HG03060 (cell line): Measurements from ENCODE around the gene HLF.
"Not testable (repeated sequence)": the region's sequence is repeated elsewhere in the genome, so short reads cannot be mapped to it uniquely, and the experiment has no call there.

ENCODE experiments used
- ATAC-seq: cut with Tn5 transposase; IDR thresholded peaks from one replicate; pipeline ENCODE4 v1.9.1; 2021; ENCODE audit warnings: low read depth, moderate number of reproducible peaks; ENCODE audit not compliant: unreplicated experiment

The HLF gene

DNA sequence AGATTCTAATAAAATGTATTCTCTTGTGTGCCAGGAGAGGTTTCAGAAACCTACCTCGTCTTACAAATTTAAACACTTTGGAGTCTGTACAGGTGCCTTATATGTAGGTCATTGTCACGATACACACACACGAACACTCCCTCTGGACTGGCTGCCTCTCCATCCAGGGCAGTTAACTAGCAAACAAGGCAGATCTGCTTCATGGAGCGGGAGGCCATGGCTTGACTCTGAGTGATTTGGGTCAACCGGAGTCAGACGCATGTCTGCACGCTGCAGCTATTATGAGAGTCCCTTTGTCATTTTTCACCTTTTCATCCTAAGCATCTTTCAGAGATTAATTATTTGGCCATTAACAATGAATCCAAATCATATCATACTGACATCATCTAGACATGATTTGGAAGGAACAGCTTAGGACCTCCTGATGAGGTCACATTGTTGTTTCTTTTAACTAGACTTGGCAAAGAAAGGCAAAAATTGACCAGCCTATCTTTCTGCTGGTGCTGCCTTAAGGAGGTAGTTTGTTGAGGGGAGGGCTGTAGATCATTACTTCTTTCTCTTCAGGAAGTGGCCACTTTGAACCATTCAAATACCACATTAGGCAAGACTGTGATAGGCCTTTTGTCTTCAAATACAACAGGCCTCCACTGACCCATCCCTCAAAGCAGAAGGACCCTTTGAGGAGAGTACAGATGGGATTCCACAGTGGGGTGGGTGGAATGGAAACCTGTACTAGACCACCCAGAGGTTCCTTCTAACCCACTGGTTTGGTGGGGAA is 58.9 kb downstream of the HLF start:
- ATAC-seq: no peak

DNA sequence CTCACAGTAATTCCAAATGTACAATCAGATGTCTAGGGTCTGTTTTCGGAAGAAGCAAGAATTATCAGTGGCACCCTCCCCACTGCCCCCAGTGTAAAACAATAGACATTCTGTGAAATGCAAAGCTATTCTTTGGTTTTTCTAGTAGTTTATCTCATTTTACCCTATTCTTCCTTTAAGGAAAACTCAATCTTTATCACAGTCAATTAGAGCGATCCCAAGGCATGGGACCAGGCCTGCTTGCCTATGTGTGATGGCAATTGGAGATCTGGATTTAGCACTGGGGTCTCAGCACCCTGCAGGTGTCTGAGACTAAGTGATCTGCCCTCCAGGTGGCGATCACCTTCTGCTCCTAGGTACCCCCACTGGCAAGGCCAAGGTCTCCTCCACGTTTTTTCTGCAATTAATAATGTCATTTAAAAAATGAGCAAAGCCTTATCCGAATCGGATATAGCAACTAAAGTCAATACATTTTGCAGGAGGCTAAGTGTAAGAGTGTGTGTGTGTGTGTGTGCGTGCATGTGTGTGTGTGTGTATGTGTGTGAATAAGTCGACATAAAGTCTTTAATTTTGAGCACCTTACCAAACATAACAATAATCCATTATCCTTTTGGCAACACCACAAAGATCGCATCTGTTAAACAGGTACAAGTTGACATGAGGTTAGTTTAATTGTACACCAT is 59.7 kb downstream of the HLF start:
- no peak for ATAC-seq

DNA sequence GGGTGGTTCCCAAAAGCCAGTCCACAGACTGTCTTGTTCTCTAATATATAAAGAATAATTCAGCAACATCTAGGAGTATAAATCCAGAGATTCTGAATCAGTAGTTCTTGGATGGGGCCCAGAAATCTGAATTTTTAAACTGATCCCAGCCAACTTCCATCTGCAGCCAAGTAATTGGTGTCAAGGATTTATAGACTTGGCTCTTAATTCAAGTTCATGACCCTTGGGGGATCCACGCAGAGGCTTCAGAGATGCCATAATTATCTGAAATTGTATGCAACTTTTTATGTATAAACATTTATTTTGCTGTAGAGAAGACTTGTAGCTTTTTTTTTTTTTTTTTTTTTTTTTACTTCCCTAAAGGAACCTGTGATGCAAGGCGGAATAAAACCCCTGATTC is 60.6 kb downstream of the HLF start:
- no peak for ATAC-seq

DNA sequence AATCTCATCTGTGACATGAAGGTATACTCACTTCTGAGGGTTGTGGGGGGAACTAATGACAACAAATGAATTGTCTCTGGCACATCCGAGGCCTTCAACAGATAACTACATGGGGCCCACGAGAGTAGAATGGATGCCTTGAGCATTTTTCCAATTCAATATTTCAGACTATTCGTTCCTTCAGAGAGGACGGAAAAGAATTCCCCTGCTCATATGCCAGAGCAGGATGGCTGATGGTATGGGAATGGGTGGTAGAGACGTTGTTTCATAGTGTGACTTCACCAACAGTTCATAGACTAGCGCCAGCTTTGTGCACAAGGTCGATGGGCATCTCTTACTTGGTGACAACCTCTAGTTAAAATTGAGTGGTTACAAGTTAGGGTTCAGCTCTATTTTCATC is 61.3 kb downstream of the HLF start:
- no peak for ATAC-seq

DNA sequence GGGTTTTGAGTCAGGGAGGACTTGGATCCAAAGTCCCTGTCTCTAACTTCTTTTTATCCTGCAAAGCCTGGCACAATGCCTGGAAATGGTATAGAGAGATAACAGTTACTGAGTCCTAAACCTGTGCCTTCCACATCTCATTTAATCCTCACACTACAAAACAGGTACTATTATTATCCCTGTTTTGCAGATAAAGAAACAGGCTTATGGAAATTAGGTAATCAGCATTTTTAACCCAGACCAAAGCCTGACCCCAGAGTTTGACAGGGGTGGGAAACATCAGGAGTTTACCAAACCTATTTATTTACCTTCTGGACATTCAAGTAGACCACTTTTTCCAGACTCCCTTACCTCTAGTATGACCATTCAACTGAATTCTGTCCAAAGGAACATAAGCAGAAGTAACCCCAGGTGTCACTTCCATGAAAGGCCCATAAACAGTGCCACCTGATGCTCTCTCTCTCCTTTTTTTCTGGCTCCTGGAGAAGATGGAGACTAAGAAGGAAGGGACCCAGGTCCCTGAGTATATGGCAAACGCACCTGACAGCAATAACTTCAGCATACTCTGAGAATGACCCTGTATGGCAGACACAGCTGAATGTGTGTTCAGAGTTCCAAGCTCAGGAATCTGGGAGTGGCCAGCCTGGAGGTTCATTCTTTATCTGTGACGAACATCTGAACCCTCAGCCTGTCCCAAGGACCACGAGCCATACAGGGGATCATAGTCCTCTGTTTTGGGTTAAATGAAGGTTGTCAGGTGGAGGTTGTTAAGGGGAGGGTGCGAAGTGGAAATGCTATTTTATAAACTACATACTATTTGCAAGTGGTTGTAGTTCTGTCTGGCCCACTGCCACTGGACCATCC is 62.7 kb downstream of the HLF start:
- ATAC-seq: no peak

DNA sequence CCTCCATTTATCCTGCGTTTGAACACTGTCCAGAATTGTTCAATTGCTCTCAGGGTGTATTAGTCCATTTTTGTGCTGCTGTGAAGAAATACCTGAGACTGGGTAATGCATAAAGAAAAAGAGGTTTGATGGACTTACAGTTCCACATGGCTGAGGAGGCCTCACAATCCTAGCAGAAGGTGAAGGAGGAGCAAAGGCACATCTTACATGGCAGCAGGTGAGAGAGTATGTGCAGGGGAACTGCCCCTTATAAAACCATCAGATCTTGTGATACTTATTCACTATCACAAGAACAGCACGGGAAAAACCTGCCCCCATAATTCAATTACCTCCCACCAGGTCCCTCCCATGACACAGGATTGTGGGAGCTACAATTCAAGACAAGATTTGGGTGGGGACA is 63.8 kb downstream of the HLF start:
- not testable (repeated sequence) for ATAC-seq

DNA sequence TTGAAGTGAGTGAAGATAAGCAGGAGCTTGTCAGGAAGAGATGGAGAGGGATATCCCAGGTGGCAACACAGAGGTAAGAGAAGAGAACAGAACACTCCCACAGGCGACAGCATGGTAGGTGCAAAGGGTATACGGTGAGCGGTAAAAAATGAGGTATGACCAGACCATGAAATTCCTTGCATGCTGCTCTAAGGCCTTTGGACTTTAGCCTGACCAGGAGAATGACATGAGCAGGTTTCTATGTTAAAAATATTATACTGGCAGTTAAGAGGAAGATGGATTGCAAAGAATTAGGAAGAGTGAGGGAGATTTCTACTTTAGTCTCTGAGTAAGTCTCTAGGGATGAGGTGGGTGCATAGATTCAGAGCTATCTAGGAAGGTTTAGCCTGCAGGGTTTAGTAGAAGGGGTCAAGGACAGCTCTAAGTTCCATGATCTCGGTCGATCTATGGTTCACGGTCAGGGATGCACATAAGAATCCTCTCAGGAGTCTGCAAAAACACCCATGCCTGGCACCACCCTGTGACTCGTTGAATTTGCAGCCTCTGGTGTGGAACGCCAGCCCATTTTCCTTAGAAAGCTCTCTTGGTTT is 65.7 kb downstream of the HLF start:
- no peak for ATAC-seq

DNA sequence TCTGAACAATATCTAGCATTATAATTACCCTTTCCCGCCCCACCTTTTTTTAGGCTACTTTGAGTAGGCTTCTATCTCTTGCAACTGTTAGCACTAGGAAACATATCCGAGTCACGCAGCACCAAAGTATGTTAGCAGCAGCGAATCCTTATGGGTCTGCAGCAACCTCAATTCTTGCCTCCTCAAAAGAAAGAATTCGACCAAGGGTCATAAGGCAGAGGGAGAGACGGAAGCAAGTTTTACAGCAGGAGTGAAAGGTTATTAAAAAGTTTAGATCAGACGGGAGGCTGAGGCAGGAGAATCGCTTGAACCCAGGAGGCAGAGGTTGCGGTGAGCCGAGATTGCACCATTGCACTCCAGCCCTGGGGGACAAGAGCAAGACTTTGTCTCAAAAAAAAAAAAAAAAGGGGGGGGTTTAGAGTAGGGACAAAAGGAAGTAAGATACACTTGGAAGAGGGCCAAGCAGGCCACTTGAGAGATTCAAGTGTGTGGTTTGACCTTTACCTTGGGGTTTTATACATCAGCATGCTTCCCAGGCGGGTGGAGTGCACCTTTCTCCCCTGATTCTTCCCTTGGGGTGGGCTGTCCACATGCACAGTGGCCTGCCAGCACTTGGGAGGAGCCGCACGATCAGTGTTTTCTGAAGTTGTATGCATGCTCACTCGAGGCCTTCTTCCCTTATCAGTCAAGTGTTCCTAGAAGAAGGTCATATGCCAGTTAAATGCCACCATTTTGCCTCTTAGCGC is 67.7 kb downstream of the HLF start:
- no peak for ATAC-seq

DNA sequence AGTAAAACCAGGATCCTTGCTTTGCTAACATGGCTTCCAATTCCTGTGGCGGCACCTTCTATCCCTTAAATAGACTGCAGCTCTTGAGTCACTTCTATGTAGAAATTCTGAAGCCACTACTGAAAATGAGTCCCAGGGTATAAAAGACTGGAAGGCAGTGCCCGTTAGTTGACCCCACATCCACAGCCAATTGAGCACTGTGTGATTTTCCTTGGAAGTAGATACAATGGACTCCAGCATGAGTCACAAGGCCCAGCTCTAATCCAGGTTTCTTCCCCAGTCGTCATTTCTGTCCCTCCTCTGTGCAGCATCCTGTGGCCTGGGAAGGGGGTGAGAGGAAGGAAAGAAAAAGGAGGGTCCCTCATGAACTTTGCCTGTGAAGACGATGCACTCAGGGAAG is 69.5 kb downstream of the HLF start:
- ATAC-seq: no peak

DNA sequence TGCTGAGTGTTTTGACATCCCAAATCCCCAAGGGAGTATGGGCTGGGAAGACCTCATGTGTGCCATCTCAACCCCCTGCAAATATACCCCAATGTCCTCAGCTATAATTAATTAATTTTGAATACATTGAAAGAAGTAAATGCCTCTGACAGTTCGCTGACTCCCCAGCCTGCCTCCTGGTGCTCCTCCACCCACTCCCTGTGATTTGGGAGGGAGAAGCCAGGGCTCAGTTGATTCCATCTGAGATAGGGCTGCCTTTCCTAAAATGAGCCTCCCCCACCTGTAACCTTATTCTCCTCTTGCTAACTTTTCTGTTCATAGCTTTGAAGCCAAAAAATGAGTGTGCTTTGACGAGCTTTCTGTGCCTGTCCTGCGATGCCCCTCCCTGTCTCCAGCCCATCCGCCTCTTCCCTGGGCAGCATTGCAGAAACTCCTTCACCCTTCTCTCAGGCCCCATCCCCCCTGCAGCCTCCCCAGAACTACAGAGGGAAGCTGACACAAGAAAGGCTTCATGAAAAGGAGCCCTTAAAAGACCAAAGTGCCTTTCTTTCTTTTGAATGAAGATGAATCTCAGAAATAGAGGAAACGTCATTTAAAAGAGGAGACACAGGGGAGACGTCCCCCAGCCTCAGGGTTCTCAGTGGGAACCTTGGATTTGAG is 70.3 kb downstream of the HLF start:
- no peak for ATAC-seq

DNA sequence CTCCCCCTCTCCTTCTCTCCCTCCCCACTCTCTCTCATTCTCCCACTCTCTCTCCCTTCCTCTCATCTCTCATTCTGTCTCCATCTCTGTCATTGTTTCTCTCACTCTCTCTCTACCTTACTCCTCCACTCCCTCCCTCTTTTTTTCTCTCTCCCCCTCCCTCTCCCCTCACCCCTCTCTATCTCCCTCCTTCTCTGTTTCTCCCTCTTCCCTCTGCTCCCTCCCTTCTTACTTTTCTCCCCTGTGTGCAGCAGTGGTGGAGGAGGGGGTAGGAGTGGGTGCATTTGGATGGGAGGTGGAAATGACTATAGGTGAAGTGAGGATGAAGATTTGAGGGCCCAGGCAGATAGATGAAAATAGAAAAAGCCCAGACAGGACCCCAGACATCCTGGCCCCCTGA is 70.9 kb downstream of the HLF start:
- no peak for ATAC-seq

DNA sequence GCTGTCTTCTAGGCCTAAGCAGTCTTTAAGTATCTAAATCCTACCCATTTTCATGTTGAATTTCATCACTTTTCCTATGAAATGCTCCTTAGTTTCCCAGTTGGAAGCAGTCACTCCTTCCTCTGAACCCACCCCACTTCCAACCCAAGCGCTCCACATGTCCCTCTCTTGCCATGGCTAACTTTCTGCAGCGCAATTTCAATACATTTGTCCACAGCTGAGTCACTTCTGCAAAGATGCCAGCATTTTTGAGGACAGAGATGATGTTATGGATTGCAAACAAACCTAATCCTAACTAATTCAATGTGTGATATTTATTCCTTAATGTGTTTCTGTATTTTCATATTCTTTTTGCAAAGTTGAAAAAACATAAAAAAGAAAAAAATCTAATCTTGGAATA is 71.7 kb downstream of the HLF start:
- no peak for ATAC-seq

DNA sequence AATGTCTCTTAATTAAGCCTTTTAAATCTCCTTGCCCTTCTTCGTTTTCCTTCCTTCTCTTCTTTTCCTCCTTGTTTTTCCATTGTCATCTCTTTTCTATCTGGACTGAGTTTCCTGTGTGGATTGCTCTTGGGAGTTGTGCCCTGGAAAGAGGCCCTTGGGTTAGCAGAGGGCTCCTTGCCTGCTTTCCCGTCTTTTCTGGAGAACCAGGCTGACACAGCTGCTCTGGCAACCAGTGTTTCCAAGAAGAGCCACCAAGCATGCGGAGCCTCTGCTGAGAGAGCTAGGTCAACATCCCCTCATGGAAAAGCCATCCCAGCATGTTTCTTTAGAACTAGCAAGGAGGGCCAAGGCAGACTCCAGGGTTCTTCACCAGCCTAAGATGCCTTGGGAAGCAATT is 75.4 kb downstream of the HLF start:
- no peak for ATAC-seq

DNA sequence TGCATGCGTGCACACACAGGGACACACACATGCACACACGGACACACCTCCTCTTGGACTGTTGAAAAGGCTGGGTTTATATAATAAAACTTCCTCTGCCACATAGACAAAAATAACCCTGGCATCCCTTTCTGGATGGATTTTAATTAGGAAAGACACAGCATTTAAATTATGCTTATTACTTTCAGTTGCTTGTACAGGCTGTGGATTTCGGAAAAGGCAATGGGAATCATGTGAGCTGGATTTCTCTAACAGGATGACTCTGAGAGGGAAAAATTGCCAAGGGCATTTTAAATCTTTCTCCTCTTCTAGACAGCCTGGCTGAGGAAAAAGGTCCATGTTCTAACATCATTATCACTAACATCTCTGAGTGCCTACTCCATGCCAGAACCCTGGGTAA is 75.9 kb downstream of the HLF start:
- no peak for ATAC-seq

DNA sequence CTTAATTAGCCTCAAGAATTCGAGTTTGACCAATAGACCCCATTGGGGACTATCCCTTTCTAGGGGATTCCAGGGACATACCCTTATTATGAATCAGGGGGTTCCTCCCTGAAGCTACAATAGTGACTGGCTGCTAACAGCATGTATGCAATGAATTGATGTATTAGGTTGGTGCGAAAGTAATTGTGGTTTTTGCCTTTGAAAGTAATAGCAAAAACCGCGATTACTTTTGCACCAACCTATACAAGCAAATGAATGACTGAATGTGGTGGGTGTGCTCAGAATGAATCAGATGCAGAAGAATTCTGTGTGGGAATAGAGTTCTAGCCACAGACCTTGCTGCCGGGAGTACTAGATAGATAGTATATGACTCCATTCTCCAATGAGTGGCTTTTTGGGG is 76.7 kb downstream of the HLF start:
- no peak for ATAC-seq

DNA sequence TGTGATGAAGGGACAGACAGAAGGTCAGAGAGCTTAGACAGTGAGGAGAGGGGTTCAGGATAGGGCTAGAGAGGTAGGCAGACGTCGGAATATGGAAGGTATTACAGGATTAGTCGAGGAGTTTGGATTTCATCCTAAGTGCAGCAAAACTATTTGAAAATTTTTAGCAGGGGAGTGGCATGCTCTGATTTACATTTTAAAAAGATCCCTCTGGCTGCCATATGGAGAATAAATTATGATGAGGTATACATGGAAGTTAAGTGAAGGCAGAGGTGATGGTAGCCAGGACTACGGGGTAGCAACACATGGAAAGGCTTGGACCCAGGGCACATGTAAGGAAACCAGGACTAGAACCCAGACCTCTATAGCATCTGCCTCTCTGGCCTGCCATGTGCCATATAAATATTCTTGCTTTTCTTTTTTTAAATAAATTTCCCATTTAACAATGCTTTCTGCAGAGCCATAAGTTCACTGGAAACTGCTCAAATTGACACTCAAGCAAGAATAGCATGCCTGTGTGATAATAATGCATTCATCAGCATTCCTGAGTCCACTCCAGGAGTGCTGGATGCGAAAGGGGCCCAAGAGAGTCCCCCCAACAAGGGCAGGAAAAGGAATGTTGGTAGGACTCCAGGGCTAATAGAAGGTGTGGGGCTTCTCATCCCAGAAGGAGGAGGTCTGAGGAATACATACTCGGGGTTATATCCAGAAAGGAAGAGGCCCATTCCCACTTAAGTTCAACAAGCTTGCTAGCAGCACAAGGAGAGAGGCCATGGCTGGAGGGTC is 78.2 kb downstream of the HLF start:
- no peak for ATAC-seq

DNA sequence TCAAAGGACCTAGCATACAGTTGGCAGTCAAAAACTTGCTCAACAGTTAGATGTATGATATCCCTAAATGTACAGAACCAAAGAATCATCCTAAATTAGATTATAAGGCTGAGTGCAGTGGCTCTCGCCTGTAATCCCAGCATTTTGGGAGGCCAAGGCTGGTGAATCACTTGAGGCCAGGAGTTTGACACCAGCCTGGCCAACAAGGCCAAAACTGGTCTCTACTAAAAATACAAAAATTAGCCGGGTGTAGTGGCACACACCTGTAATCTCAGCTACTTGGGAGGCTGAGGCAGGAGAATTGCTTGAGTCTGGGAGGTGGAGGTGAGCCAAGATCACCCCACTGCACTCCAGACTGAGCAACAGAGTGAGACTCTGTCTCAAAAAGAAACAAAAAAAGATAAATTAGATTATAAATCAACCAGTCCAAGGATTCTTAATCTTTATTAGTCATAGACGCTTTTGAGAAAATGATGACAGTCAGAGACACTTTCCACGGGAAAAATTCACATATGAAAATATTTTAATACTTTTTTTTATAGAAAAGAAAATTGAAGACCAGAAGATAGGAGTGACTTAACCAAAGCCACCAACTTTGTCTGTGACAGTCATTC is 79.2 kb downstream of the HLF start:
- no peak for ATAC-seq

DNA sequence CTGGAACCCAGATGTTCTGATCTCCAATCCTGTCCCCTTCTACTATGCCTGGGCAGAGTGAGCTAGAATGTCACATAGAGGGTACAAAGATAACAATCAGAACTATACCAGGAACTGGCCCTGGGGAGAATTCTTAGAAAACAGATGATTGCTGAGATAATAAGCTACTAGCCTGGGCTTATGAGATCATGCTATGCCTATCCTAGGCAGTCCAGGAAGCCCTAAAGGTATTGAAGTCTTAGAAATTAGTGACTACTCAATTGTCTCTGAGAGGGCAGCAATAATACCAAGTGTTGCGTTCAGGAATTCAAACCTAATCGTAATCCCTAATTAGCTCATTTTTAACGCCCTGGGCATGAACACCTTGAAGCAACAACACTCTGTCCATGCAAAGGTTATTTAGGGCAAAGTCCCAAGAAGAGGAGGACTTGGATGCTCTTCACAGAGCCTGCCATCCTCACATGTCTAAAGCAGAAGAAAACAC is 79.8 kb downstream of the HLF start:
- ATAC-seq: no peak
